A549 treated with Hydrocortisone at 1 μM for 4 hours (cell line): ENCODE results near the gene GAGE12J. TPM values are rescaled to one million over a fixed set of nuclear protein-coding genes. Genes with fewer than 3 reads are reported as not detected.

ENCODE experiments used
- total RNA-seq: library from RNA; stranded (reverse); fragments of 200-300 nt; extraction: Qiagen RNA extraction; gene quantifications from 5 replicates; pipeline ENCODE4 v1.2.3, GENCODE V29; 2022

The GAGE12J gene
- not detected in 5 replicates for total RNA-seq

GRCh38 chrX:49321737-49322136 lies at the start of gene GAGE12J:
GAGE12J (plus strand) TSS chrX:49322037; CDS start chrX:49323194, 1,157 bp downstream.

GRCh38 chrX:49303346-49303745 lies 18.5 kb upstream of the GAGE12J start, which contains the start of gene GAGE10:
GAGE10 (plus strand) TSS chrX:49303646; CDS start chrX:49304860, 1,214 bp downstream.

GRCh38 chrX:49331282-49331681 lies 9.4 kb downstream of the GAGE12J start, which contains the start of gene GAGE13:
GAGE13 (plus strand) TSS chrX:49331582; CDS start chrX:49332738, 1,156 bp downstream.

Other genes with a start within 250 kb of the GAGE12J start
- gene PRAF2, start 248.0 kb upstream of the GAGE12J start, total RNA-seq = 31.7 to 45.8 TPM (median 41.5 TPM) in 5 replicates
- gene WDR45, start 242.2 kb upstream of the GAGE12J start, total RNA-seq = 50.5 to 59.4 TPM (median 56.0 TPM) in 5 replicates
- gene GPKOW, start 198.3 kb upstream of the GAGE12J start, total RNA-seq = 20.7 to 26.0 TPM (median 23.0 TPM) in 5 replicates
- 2.4 to 3.8 TPM (median 3.5 TPM) in 5 replicates for gene MAGIX, start 159.3 kb upstream of the GAGE12J start, total RNA-seq
- gene PLP2, start 150.1 kb upstream of the GAGE12J start, total RNA-seq = 306 to 450 TPM (median 442 TPM) in 5 replicates
- 13.5 to 17.3 TPM (median 15.7 TPM) in 5 replicates for gene PRICKLE3, start 135.7 kb upstream of the GAGE12J start, total RNA-seq
- gene SYP, start 121.8 kb upstream of the GAGE12J start, total RNA-seq = 2.5 to 2.9 TPM (median 2.8 TPM) in 5 replicates
- not detected in 5 replicates for gene CACNA1F, start 88.7 kb upstream of the GAGE12J start, total RNA-seq
- 13.0 to 14.5 TPM (median 13.9 TPM) in 5 replicates for gene CCDC22, start 86.6 kb upstream of the GAGE12J start, total RNA-seq
- 0.07 to 0.13 TPM (median 0.08 TPM) in 5 replicates for gene FOXP3, start 57.3 kb upstream of the GAGE12J start, total RNA-seq
- 1.9 to 3.0 TPM (median 2.7 TPM) in 5 replicates for gene PPP1R3F, start 52.2 kb upstream of the GAGE12J start, total RNA-seq
- gene GAGE10, start 18.4 kb upstream of the GAGE12J start, total RNA-seq = not detected in 5 replicates
- not detected in 5 replicates for gene GAGE13, start 9.5 kb downstream of the GAGE12J start, total RNA-seq
- gene GAGE12C, start 210.1 kb downstream of the GAGE12J start, total RNA-seq = not detected in 5 replicates
- not detected in 5 replicates for gene GAGE12D, start 219.7 kb downstream of the GAGE12J start, total RNA-seq
- gene GAGE12E, start 229.3 kb downstream of the GAGE12J start, total RNA-seq = not detected in 5 replicates
- not detected in 5 replicates for gene GAGE12F, start 238.8 kb downstream of the GAGE12J start, total RNA-seq
- not detected in 5 replicates for gene GAGE12G, start 248.4 kb downstream of the GAGE12J start, total RNA-seq